ENCODE measurements around the gene NME9.

Gene NME9

DNA sequence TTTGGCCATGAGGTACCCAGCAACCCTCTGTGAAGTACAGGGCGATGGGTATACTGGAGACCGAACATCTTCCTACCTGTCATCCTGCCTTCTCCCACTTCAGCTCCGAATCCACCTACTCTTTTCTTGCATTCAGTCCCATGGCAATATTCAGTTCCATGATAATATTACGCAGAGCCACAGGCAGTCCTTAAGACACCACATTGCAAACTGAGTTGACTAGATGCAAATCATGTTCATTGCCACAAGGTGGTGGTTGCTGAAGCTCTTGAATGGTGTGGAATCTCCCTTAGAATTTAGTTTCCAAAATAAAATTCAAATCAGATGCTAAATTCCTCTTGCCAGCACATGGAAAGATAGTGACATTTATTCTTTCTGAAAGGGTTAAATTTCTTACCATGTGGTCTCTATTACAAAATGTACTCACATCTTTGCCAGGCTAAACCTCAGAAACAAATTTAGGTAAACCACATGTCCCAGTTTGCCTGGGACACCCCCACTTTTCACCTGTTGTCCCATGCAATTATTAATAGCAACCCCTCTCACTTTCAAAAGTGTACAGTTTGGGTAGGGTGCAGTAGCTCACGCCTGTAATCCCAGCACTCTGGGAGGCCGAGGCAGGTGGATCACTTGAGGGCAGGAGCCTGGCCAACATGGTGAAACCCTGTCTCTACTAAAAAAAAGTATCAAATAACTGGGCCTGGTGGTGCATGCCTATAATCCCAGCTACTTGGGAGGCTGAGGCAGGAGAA lies 1.7 kb upstream of the NME9 start:
- no peak for DNase-seq

DNA sequence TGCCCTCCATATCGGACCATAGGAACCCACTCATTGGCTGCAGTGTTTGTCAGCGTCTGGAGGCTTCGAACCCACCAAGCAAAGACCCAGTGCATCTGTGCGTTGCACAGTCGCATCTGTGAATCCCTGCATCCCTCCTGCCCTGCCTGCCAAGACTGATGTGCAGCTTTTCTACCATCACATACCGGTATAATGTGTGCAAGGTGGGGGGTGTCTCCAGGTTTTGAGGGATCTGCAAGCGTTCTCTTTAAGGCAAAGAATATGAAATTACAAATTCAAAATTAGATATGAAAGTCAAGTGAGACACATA lies 288 bp upstream of the NME9 start:
- DNase-seq: no peak

DNA sequence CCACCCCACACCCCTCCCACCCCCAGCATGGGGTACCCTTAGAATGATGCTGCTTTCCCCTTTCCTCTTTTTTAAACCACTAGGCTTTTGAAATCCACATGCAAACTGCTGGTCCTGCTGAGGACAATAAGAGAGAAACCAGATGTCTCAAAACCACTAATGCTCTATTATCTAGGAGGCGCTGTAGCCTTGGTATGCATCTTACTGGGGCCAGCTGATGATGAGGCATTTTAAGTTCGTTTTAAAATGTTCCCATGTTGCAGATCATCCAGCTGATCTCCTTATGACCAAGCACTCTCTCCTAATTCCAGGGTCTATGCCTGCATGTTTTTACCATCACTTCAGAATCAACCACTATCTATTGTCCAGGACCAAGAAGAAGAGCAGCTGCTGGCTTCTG lies 1.3 kb downstream of the NME9 start:
- no peak for DNase-seq

DNA sequence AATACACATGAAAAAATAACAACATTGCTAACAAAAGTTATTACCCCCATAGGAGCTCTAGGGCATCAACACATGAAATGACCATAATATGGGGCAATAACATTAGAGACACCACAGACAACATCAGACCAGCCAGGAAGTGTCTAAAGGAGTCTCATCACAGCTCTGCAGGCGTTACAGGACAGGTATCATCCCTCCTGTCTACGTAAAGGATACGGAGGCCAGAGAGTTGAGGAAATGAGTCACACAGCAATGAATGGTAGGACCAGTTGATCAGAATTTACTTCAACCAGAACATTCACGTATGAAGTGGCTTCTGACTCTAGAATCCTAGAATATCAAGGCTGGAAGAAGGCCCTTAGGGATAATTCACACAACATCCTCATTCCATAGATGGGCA lies 1.8 kb downstream of the NME9 start:
- DNase-seq: no peak

DNA sequence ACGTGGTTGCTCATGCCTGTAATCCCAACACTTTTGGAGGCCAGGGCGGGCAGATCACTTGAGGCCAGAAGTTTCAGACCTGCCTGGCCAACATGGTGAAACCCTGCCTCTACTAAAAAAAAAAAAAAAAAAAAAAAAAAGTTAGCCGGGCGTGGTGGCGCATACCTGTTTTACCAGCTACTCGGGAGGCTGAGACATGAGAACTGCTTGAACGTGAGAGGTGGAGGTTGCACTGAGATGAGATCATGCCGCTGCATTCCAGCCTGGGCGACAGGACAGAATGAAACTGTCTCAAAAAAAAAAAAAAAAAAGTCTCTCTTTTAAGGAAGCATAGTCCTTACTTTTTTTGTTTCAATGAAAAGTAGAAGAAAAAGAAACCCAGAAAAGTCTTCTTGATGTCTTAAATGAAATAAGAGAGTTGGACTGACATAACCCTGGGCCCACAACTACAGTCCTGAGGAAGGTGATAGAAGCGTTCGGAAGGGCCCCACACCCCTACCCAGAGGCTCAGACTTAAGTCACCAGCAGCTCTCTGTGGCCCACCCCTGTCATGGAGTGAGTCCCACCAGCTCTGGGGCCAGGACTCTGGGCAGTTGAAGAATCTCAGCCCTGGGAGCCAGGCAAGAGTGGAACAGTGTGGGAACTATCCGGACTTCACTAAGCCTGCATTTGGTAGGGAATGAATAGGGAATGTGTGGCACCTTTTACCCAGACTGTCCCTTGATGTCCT lies 2.6 kb downstream of the NME9 start:
- no peak for DNase-seq

DNA sequence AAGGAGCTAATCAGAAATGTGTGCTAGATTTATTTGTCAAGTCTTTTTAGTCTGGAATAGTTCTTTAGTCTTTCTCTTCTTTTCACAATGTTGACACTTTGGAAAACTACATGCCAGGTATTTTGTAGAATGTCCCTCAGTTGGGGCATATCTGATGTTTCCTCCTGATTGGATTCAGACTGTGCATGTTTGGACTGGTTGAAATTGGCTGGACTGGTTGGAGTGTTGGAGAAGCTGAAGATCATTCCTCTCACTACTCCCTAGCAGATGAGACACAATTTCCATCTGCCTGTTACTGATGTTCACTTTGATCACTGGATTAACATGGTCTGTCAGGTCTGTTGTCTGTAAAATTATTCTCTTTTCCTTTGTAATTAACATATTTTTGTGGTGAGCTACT lies 3.7 kb downstream of the NME9 start:
- DNase-seq: no peak

DNA sequence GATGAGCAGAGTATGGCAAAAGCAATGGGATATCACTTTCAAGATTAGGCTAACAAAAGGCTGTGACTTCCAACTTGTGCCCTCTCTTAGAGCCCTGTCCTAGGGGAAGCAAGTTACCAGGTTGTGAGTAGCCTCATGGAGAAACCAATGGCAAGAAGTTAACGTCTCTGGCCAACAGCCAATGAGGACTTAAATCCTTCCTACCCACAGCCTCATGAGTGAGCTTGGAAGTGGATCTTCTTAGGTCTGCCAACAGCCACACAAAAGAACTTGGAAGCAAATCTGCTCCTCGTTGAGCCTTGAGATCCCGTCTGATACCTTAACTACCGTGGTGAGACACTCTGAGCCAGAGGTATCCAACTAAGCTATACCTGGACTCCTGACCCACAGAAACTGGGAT lies 5.7 kb downstream of the NME9 start:
- DNase-seq: no peak

DNA sequence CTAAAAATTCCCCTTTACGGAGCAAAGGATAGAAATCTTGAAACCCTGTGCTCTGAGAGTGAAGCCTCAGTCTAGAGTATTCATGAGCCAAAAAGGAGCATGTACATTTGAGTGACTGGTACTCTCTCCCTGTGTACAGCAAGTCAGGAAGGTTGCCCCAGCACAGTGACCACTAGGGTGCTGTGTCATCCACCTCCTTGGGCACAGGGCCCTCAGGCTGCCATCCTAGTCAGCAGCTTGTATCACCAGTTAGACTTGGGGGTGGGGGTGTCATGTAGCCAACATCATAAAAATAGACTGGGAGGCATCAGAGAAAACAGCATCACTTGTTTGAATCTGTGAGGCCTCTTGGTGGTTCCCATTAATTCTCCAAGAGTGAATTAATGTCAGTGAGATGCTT lies 12.0 kb downstream of the NME9 start:
- no peak for DNase-seq

DNA sequence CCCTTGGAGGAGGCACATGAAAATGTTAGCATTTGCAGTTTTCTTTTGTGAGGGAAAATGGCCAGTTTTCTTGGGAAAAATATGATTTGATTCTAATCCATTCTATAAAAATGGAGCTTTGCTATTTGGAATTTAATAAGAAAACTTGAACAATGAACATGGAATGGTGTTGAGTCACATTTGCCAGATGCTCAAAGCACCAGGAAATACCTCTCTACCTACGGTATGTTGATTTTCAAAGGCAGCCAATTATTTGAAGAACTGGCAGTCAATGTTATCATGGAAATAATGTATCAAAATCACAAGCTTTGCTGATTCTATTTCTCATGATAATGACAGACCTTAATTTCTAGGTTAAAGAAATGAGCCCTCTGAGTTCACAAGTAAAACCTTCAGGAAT lies 14.9 kb downstream of the NME9 start:
- no peak for DNase-seq

DNA sequence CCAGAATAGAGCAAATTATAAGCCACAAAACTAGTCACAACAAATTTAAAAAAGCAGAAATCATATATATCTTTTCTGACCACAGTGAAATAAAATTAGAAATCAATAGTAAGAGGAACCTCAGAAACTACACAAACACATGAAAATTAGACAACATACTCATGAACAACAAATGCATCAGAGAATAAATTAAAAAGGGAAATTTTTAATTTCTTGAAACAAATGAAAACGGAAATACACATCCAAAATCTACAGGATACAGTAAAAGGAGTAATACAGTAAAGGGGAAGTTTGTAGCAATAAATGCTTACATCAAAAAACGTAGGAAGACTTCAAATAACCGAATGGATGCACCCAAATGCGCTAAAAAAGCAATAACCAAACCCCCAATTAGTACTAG lies 19.2 kb downstream of the NME9 start:
- DNase-seq: no peak

DNA sequence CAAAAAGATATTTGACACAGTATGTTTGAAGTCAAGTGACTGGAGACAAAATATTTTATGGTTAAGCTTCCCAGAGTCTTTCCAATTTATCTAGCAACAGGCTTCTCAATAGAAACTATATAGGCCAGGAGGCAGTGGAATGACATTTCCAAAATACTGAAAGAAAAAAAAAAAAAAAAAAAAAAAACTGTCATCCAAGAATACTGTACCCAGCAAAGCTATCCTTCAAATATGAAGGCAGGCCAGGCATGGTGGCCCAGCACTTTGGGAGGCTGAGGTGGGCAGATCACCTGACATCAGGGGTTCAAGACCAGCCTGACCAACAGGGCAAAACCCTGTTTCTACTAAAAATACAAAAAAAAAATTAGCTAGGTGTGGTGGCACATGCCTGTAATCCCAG lies 20.9 kb downstream of the NME9 start:
- no peak for DNase-seq

DNA sequence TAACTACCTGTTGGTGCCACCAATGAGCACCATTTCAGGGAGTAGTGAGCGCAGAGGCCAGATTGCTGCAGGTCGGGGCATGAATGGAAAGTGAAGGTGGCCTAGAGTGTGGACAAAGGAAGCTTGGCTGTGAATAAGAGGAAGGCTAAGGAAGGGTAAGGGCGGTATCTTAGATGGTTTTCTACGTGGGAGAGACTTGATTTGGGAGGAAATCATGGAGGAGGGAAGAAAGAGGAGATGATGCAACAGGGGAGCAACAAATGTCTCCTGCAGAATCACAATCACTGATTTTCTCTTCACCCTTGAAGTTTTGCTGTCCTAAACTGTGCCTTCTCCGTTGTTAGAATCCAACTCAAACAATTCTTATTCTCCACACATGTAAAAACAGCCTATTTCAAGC lies 21.8 kb downstream of the NME9 start:
- DNase-seq: no peak

DNA sequence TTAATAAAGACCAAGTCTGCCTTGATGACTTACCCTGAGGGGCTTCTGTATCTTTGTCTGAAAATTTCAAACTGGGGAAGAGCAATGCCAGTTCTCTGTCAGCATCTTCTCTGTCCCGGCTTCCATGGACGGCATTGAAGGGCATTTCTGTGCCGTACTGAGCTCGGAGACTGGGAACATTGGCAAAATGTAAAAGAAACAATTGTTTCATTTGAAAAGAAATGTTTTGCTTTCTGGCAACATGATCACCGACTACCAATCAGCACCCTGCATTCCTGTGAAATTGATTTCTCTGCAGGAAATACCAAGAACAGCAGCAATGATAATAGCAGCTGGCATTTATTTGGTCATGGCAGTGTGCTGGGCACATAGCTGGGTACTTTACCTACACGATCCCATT lies 26.2 kb downstream of the NME9 start:
- DNase-seq: no peak

DNA sequence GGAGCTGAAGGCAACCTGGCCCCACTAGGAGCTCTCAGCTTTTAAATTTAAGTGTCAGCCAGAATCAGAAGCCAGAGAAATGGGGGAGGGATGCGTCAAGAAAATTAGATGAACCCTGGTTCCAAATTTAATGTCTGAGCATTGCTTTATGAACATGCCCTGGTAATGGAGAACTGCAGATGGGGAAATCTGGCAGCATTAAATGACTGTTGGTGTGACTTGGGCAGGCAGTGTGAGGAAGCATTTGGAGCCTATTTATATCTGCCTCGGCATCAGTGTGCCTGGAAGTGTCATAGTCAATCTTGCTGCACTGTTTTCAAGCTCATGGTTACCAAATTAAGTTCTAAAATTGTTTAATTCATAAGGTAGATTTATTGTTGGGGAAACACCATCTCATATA lies 29.0 kb downstream of the NME9 start:
- no peak for DNase-seq

DNA sequence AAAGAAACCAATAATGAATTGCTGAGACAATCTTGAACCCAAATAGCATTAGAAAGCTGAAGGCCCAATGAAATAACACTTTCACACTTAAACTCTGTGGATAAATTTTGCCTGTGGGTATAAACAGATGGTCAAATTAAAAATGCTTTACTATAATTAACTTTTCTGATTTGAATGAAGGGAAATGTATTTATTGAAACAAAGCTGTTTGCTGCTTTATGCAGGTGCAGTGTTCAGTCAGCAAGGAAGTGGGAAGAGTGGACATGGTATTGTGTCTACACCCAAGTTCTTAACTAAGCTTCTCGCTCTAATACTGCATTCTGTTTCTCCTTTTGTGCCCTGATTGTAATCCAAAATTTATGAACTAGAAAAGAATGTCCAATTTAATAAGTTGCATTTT lies 31.8 kb downstream of the NME9 start:
- no peak for DNase-seq

DNA sequence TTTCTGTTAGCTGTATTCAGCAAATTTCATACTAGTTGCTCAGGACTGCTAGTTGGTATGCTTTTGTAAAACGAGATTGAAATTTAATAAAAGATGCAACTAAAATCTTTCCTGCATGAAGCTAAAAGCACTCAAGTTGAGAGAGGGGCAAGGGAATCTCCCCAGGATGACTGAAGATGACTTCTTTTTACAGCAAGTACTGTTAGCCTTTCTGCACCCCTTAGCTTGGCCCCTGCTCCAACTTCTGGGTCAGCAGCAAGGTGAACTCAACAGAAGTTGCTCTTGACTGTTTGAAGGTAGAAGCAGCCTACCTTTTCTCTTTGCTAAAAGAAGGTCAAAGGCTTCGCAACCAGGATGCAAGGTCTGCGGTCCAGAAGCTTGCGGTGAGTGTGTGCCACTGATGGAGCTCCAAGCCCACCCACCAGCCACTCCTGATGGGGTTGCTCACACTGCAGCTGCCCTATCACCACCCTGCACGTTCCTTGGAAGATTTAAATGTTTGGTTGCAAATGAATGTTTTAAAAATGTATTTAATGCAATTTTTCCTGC lies 32.5 kb downstream of the NME9 start:
- DNase-seq: no peak

DNA sequence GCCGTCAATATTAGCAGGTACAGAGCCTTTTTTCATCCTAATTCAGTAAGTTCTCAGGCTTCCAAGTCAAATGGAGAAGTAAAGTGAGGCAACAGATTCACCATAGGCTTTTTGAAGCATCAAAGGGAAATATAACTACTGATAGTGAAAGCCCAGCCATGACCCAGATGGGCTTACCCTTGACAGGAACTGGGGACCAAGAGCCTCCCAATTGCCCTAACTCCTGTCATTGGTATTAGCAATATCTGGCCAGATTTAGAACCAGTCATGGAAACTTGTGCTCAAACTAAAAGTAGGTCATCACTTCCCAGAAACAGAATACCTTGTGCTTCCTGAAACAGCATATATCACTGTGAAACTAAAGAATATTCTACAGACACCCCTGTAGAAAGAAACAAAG lies 33.0 kb downstream of the NME9 start:
- DNase-seq: no peak

DNA sequence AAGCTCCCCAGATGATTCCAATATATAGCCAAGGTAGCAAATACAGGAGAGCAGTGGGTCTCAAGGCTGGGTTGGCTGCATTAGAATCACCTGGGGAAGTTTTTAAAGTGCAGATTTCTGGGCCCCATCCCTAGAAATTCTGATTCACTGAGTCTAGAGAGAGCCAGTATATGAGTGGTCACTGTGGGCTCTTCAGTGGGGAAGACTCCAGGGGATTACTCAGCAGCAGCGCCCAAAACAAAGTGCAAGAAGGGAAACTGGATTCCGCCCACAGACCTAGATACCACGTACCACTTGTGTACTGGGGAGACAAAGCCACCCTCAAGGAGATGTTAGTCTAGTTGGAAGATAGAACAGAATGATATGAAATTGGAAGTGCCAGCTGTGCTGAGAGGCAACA lies 40.0 kb downstream of the NME9 start:
- DNase-seq: no peak

DNA sequence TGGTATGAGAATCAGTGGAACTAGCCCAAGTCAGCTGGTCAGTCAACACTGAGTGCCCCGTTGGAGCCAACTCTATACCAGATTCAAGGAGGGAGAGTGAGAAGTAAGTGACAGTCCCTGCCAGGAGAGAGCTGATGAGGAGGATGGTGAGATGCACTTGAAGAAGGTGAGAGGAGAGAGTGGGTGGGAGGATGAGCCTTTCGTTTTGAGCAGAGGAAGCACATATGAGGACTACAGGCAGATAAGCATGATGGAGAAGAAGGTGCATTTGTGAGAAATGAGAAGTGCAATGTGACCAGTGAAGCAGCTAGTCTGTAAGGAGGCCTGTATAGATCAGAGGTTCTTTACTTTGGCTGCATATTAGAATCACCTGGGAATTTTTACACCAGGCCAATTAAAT lies 40.4 kb downstream of the NME9 start:
- DNase-seq: no peak

DNA sequence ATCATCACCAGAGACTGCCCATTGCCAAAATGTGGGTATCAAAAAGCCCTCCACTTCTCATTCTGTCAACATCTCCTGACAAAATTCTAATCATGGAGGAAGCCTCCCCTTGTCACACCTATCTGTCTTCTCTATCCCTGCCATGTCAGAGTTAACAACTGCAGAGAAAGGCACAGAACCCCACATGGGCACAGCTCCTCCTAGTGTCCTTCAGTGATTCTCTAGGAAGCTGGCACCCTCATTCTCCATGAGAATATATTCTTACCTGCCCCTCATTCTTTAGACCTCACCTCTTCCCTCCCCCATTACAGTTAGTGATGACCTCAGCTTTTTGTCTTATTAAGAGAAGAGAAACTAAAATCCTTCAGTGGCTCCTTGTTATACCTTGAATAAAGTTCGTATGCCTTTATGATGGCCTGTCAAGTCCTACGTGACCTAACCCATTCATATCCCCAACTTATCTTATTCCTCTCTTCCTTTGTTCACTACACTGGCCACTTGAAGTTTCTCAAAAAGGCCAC lies 44.6 kb downstream of the NME9 start:
- no peak for DNase-seq

DNA sequence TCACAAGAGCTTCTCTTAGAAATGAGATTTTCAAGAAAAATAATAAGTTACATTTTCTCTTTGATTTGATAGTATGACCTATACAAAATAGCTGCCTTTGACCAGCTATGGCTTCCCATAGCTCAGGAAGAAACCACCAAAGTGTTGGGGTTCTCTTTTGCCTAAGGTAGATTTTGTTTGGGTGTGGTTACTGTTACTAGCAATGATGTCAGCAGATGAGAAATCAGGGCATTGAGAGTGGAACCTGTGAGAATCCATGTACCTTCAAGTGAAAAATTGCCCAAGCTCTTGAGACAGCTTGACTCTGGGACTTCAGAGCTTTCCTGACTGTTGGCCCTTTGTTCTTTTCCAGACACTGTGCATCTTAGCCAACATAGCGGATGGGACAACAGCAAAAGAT lies 45.6 kb downstream of the NME9 start:
- DNase-seq: no peak

DNA sequence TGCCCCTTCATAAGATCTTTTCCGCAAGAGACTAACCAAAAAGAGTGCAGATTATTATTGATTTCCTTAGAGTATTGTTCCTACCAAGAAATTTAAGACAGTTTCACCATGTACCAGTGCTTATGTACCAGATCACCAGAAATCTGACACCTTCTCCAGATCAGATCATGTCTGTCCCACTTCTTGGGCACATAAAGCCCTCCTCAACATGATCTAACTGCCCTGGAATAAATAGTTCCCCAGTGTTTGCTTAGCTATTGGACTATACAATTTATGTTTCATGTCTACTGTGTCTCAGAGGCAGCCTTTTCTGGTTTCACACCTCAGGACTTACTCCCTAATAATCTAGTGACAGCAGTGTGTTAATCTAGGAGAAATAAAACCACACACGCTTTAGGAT lies 46.8 kb downstream of the NME9 start:
- DNase-seq: no peak

DNA sequence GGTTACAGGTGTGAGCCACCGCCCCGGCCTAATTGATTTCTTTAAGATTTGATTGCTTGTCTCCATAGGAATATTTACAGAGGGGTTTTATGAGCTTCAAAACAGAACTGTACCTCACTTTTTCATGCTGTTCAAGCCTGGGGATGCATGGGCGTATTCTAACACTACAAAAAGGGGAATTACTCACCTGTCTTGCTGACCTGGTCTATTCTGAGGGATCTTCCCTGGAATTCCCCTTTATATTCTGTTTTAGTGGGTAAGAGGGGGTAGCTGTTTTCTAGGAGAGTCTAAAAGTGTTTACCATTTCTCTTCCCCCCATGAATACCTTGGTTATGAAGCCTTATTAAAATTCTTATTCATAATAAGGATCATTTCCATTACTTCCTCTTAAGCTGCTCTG lies 48.1 kb downstream of the NME9 start:
- no peak for DNase-seq

DNA sequence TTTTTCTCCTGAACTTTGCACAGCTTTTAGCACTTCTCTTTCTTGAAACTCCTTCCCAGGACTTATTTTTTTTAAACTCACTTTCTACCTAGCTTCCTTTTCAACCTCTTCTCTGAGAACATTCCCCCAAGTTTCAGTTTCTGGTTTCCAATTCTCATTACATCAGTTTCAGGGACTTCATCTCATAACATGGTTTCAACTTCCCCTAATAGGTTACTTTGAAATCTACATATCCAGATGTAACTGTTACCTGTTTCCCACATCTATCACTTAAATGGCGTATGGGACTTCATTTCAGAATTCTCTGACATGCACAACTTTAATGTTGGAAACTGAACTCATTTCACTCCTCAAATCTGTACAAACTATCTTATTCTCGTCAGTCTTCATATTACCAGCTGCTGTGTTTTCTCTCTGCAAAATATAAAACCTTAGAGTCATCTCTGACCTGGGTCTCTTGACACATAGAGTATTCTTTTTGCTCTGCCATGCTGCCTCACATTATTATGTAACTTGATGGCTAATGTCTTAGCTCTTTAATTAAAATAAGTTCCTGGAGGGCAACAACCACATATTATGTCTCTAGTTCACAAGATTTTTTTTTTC lies 58.4 kb downstream of the NME9 start:
- no peak for DNase-seq

Data from effector CD4-positive, alpha-beta T cell (primary cell).